GM12878 (cell line): Measurements from ENCODE around the gene ICE2. TPM values are rescaled to one million over a fixed set of nuclear protein-coding genes. Genes with fewer than 3 reads are reported as not detected.

ENCODE experiments used
- E2F8 ChIP-seq: fragments of 450-650 bp; IDR thresholded peaks from 2 replicates; pipeline ENCODE4 v1.6.1; 2018; ENCODE audit warnings: mild to moderate bottlenecking, low read depth, moderate library complexity; ENCODE audit not compliant: partially characterized antibody
- HDAC2 ChIP-seq: fragments of 200-600 bp; sonication (generic); IDR thresholded peaks from 2 replicates; pipeline ENCODE4 v1.6.1; 2017
- MEF2B ChIP-seq: fragments of 450-650 bp; IDR thresholded peaks from 2 replicates; pipeline ENCODE4 v1.6.1; 2018; ENCODE audit warnings: mild to moderate bottlenecking, moderate library complexity; ENCODE audit not compliant: partially characterized antibody, poor library complexity, severe bottlenecking
- NR2C2 ChIP-seq: IDR thresholded peaks from 2 replicates; pipeline ENCODE4 v1.6.1; 2011; ENCODE audit warnings: borderline replicate concordance, low read depth; ENCODE audit not compliant: control insufficient read depth, insufficient read length
- TCF12 ChIP-seq: IDR thresholded peaks from 2 replicates; pipeline ENCODE4 v1.6.1; 2011; ENCODE audit warnings: low read depth, mild to moderate bottlenecking, low read length
- TCF3 ChIP-seq: IDR thresholded peaks from 2 replicates; pipeline ENCODE4 v1.6.1; 2012; ENCODE audit warnings: low read depth, mild to moderate bottlenecking, low read length, borderline replicate concordance; ENCODE audit not compliant: insufficient read depth
- USF1 ChIP-seq: IDR thresholded peaks from 2 replicates; pipeline ENCODE4 v1.6.1; 2011; ENCODE audit warnings: borderline replicate concordance, low read depth, mild to moderate bottlenecking, moderate library complexity, mixed read lengths, low read length; ENCODE audit not compliant: insufficient read depth; ENCODE audit errors: extremely low read length
- ZBTB4 ChIP-seq: fragments of 450-650 bp; formaldehyde crosslinking; IDR thresholded peaks from 2 replicates; pipeline ENCODE4 v1.4.0; 2022; ENCODE audit warnings: mild to moderate bottlenecking, moderate library complexity
- polyA plus RNA-seq, 11 experiments: library from polyadenylated mRNA; depleted of rRNA in 4 of 11; unstranded in 6 of 11; stranded (reverse) in 5 of 11; fragments of >200 nt; fragmentation: Nextera tagmentation in 4 of 11; fragmentation: Illumina TruSeq in 1 of 11; extraction: Ambion mirVana in 4 of 11; extraction: Trizol in 1 of 11; gene quantifications; 1 replicate in 1 of 11; 2 replicates in 10 of 11; pipeline versions ENCODE4 v1.2.1 to v1.2.3, GENCODE V29; 2011 to 2016; ENCODE audit warnings: inconsistent platforms in 2 of 11, missing spikeins in 2 of 11, low read depth in 1 of 11
- total RNA-seq, 4 experiments: library from RNA; depleted of rRNA in 3 of 4; stranded (reverse); fragments of >200 nt in 3 of 4; fragmentation: Illumina TruSeq in 1 of 4; extraction: Trizol in 1 of 4; gene quantifications; 2 replicates each; pipeline versions ENCODE4 v1.2.1 to v1.2.3, GENCODE V29; 2013 to 2021

Gene ICE2
- total and polyA plus RNA-seq, 10 of the 15 experiments (the other 5 are each of a cell fraction or from before 2014, with no cell fraction given): 14.2 to 62.0 (median 44.9) TPM

GRCh38 chr15:60385620-60386552, 93.1 kb downstream of the ICE2 start (continued):
- no peak for TF ChIP-seq ZBTB4
- no peak for TF ChIP-seq NR2C2
- TF ChIP-seq E2F8: no peak
- TF ChIP-seq TCF12: no peak
- TF ChIP-seq MEF2B: no peak
- no peak for TF ChIP-seq USF1
- TF ChIP-seq TCF3: no peak
- TF ChIP-seq HDAC2: no peak
